ENCODE measurements around the gene RHOA. TPM values are rescaled to one million over a fixed set of nuclear protein-coding genes. Genes with fewer than 3 reads are reported as not detected.
A peak's percentile ranks its signal among the peaks of the same experiment; 100 is the strongest.
"Not testable (repeated sequence)": the region's sequence is repeated elsewhere in the genome, so short reads cannot be mapped to it uniquely, and the experiment has no call there.

The RHOA gene
- total and polyA plus RNA-seq, 5 experiments from 2014 or later: 235 to 683 (median 478) TPM

DNA sequence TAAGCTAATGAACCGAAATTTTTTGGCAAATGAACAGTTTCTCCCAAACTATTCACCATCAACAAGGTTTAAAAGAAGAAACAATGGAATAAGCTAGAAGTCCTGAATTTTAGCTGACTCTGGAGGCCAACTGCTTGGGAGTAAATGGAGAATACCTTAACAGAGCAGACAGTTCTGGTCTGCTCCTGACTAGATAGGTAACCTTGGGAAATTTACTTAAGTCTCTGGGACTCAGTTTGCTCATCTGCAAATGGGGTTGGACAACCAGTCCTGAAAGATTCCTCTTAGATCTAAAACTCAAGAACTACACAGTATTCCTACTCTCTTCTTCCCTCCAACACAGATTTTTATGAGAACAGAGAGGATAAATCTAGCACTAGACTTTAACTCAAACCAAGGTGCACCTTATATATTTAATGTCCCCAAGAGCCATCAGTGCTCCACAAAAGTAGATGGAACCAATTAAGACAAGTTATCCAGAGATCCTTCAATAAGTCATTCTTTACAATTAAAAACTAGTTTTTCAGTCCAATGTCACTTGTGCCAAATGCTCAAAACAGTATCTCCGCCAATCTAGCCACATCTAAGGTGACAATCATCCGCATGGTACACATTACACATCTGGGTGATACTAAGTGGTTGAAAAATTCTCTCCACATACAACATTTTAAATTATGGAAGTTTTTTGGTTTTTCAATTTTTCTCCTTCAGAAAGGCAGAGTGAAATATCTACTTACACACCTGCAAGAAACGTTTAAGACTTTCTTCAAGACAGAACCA lies 1.5 kb downstream of the RHOA start:
- Mint-ChIP-seq H3K36me3 (peaks cover 0 to 18% (median 0%) of the 10 kb centered on the region in 3 donors), H3K4me3 (peak overlapping the region; percentile 80 to 95 (median 93)), H3K27ac (peak overlapping the region; percentile 59 to 96 (median 94)), H3K4me1 (peaks cover 28 to 84% (median 70%) of the 10 kb centered on the region in 4 donors), H3K27me3 (no peaks in the 10 kb centered on the region), H3K9me3 (no peaks in the 10 kb centered on the region)
- POLR2A ChIA-PET: interaction anchor here (0.5 to 4.2 kb wide), 7 partner anchors 11 to 1217 kb away, joined by 3 to 75 read pairs (median 19); partner anchors contain the start of genes NICN1, QRICH1 and USP4
- no peak for ATAC-seq
- DNase-seq: peak in 5 of 10 donors; percentile 18 to 42 (median 36)

DNA sequence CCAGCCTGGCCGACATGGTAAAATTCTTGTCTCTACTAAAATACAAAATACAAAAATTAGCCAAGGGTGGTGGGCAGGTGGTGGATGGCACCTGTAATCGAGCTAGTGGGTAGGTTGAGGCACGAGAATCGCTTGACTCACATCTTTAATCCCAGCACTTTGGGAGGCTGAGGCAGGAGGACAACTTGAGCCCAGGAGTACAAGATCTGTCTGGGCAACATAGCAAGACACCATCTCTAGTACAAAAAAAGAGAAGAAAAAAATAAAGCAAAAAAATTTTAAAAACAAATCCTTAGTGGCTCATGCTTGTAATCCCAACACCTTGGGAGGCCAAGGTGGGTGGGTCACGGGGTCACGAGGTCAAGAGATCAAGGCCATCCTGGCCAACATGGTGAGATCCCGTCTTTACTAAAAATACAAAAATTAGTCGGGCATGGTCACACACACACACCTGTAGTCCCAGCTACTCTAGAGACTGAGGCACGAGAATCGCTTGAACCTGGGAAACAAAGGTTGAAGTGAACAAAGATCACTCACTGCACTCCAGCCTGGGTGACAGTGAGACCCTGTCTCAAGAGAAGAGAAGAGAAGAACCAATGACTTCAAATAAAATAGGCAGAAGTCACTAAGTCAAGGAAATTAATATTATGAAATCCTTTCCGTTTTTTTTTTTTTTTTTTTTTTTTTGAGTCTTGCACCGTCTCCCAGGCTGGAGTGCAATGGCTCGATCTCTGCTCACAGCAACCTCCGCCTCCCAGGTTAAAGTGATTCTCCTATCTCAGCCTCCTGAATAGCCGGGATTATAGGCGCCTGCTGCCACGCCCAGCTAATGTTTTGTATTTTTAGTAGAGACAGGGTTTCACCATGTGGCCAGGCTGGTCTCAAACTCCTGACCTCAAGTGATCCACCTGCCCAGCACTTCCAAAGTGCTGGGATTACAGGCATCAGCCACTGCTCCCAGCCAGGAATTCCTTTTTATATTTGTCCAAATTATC lies 4.9 kb downstream of the RHOA start:
- peak overlapping the region in 9 of 10 donors; percentile 24 to 80 (median 64) for H3K4me3 Mint-ChIP-seq
- no peaks in the 10 kb centered on the region for H3K9me3 Mint-ChIP-seq
- peaks cover 0 to 31% (median 8%) of the 10 kb centered on the region in 3 donors for H3K36me3 Mint-ChIP-seq
- ATAC-seq: no peak
- peak overlapping the region; percentile 16 to 94 (median 88) for H3K27ac Mint-ChIP-seq
- POLR2A ChIA-PET: interaction anchor here (0.7 kb wide), 1 partner anchor 934 kb away, joined by 6 read pairs; no protein-coding TSS in a partner anchor
- H3K27me3 Mint-ChIP-seq: no peaks in the 10 kb centered on the region
- H3K4me1 Mint-ChIP-seq: peaks cover 20 to 69% (median 57%) of the 10 kb centered on the region in 4 donors
- DNase-seq: no peak

DNA sequence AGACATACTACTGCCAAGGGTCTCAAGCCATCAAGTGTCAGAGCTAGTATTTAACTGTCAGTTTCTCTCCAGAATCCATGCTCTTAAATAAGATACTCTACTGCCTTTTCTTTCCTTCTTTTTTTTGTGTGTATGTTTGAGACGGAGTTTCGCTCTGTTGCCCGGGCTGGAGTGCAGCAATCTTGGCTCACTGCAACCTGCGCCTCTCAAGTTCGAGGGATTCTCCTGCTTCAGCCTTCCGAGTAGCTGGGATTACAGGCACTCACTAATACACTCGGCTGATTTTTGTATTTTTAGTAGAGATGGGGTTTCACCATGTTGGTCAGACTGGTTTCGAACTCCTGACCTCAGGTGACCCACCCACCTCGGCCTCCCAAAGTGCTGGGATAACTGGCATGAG lies 6.2 kb downstream of the RHOA start:
- Mint-ChIP-seq H3K4me3 (peak overlapping the region in 4 of 10 donors; percentile 14 to 52 (median 40)), H3K36me3 (peaks cover 0 to 42% (median 8%) of the 10 kb centered on the region in 3 donors), H3K4me1 (peaks cover 22 to 79% (median 57%) of the 10 kb centered on the region in 4 donors), H3K27ac (peak overlapping the region in 9 of 10 donors; percentile 2 to 91 (median 70))
- ATAC-seq, H3K9me3 Mint-ChIP-seq, DNase-seq, POLR2A ChIA-PET, H3K27me3 Mint-ChIP-seq: not testable (repeated sequence)

DNA sequence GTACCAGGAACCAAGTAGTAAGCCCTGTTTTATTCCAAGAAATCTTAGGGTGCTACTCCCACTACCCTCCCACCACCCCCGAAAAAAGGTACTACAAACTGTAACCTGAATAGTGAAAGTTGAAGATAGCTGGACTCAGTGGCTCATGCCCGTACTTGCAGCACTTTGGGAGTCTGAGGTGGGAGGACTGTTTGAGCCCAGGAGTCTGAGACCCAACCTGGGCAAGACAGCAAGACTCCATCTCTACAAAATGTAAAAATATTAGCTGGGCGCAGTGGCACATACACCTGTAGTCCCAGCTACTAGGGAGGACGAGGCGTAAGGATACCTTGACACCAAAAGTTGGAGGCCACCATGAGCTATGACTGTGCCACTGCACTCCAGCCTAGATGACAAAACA lies 7.9 kb downstream of the RHOA start:
- DNase-seq: no peak
- POLR2A ChIA-PET: interaction anchor here (0.6 kb wide), 1 partner anchor 192 kb away, joined by 3 read pairs; no protein-coding TSS in a partner anchor
- H3K27ac Mint-ChIP-seq: peak overlapping the region in 1 of 10 donors; percentile 13
- no peak for ATAC-seq
- peaks cover 0 to 53% (median 10%) of the 10 kb centered on the region in 3 donors for H3K36me3 Mint-ChIP-seq
- H3K9me3 Mint-ChIP-seq: no peaks in the 10 kb centered on the region
- H3K4me3 Mint-ChIP-seq: peak overlapping the region in 2 of 10 donors; percentile 2 to 45
- no peaks in the 10 kb centered on the region for H3K27me3 Mint-ChIP-seq
- peaks cover 21 to 78% (median 56%) of the 10 kb centered on the region in 4 donors for H3K4me1 Mint-ChIP-seq

DNA sequence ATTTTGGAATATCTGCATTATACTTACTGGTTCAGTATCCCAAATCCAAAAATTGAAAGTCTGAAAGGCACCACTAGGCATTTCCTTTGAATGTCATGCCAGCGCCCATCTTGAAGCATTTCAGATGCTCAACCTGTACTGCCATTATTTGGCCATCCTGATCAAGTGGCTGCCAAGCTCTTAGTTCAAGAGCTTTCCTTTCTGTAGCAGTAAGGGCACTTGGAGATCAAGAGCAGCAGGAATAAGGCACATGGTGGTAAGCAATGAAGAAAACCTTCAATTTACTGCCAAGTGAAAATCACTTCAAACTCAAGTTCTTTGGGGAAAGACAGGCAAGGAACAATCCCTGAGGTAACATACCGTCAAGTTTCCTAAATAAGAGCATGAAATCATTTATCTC lies 10.0 kb downstream of the RHOA start:
- DNase-seq (no peak), ATAC-seq (no peak)
- Mint-ChIP-seq H3K9me3 (no peaks in the 10 kb centered on the region), H3K4me3 (no peak overlapping the region), H3K4me1 (peaks cover 20 to 77% (median 56%) of the 10 kb centered on the region in 4 donors), H3K27me3 (no peaks in the 10 kb centered on the region), H3K36me3 (peaks cover 0 to 57% (median 10%) of the 10 kb centered on the region in 3 donors), H3K27ac (peak overlapping the region in 6 of 10 donors; percentile 12 to 85 (median 60))
- POLR2A ChIA-PET: interaction anchor here (0.6 kb wide), 2 partner anchors 36 to 623 kb away, joined by 3 read pairs; no protein-coding TSS in a partner anchor

DNA sequence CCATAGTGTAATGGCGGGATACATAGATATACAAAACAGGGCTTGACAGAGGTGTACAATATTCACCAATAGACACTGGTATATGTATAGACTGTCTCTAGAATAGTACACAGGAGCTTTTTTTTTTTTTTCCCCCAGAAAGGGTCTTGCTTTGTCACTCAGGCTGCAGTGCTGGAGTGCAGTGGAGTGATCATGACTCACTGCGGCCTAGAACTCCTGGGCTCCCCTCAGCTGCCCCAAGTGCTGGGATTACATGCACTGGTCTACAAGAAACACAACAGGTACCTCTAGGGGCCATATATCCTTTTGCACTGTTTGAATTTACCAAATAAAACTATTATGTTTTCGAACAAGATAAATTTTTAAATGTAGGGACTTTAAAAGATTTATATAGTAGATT lies 12.3 kb downstream of the RHOA start:
- POLR2A ChIA-PET: interaction anchor here (1.0 to 1.1 kb wide), 2 partner anchors 10 to 12 kb away, joined by 4 to 8 read pairs; no protein-coding TSS in a partner anchor
- peak overlapping the region in 9 of 10 donors; percentile 4 to 60 (median 38) for H3K27ac Mint-ChIP-seq
- H3K9me3 Mint-ChIP-seq: no peaks in the 10 kb centered on the region
- H3K4me1 Mint-ChIP-seq: peaks cover 26 to 81% (median 59%) of the 10 kb centered on the region in 4 donors
- H3K27me3 Mint-ChIP-seq: no peaks in the 10 kb centered on the region
- DNase-seq (no peak), ATAC-seq (peak in 1 of 2 donors; percentile 39)
- peak overlapping the region in 3 of 10 donors; percentile 22 to 37 (median 24) for H3K4me3 Mint-ChIP-seq
- H3K36me3 Mint-ChIP-seq: peaks cover 0 to 72% (median 12%) of the 10 kb centered on the region in 3 donors

DNA sequence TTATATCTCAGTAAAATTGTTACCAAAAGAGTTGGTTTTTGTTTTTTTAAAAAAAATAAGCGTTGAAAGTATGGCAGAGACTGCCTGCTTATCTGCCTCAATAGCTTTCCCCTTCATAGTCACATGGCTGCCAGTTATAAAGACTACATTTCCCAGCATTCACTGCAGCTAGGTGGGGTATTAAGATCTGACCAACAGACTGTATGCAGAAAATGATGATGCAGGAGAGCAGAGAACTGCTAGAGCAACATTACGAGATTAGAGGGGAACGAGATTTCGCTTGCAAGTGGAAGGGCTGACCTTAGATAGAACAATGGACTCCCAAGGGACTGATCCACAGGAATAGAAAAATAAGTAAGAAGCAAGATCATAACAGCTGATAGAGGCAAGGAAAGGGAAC lies 14.3 kb downstream of the RHOA start:
- H3K36me3 Mint-ChIP-seq: peaks cover 0 to 67% (median 5%) of the 10 kb centered on the region in 3 donors
- no peak for DNase-seq
- no peaks in the 10 kb centered on the region for H3K27me3 Mint-ChIP-seq
- H3K4me1 Mint-ChIP-seq: peaks cover 31 to 84% (median 72%) of the 10 kb centered on the region in 4 donors
- POLR2A ChIA-PET: no interaction called here
- H3K4me3 Mint-ChIP-seq: peak overlapping the region in 5 of 10 donors; percentile 2 to 37 (median 8)
- ATAC-seq: peak in 1 of 2 donors; percentile 49
- H3K27ac Mint-ChIP-seq: peak overlapping the region in 8 of 10 donors; percentile 3 to 89 (median 44)
- no peaks in the 10 kb centered on the region for H3K9me3 Mint-ChIP-seq

DNA sequence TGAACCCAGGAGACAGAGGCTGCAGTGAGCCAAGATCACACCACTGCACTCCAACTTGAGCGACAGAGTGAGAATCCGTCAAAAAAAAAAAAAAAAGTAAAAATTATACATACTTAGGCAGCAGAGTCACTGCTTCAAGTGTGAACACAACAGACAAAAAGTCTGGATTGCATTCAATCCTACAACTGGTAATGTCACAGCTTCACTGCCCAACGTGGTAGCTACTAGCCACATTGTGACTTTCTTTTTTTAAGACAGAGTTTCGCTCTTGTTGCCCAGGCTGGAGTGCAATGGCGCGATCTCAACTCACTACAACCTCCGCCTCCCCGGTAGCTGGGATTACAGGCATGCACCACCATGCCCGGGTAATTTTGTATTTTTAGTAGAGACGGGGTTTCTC lies 20.5 kb downstream of the RHOA start:
- Mint-ChIP-seq H3K27ac (peak overlapping the region in 1 of 10 donors; percentile 27), H3K4me1 (peaks cover 26 to 77% (median 68%) of the 10 kb centered on the region in 4 donors), H3K36me3 (peaks cover 0 to 53% (median 2%) of the 10 kb centered on the region in 3 donors)
- DNase-seq, ATAC-seq, H3K27me3 Mint-ChIP-seq, H3K4me3 Mint-ChIP-seq, H3K9me3 Mint-ChIP-seq: not testable (repeated sequence)
- POLR2A ChIA-PET: interaction anchor here (0.6 to 1.2 kb wide), 3 partner anchors 12 to 30 kb away, joined by 3 read pairs; no protein-coding TSS in a partner anchor

DNA sequence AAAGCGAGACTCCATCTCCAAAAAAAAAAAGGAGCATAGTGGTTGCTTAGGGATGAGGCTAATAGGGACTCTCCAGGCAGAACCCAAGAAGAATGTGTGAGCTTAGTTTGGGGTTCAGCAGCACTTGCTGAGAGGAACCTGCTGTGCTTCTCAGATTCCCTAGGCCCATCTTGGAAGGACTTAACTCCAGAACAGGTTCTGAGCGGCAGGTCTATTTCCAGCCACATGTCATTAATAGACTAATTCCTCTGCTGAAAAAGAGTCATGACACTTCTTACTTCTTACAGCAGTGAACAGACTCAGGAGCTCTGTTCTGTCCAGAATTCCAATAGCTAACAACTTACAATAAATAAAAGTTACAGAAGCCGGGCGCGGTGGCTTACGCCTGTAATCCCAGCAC lies 22.5 kb downstream of the RHOA start:
- peak overlapping the region in 3 of 10 donors; percentile 7 to 52 (median 40) for H3K27ac Mint-ChIP-seq
- H3K9me3 Mint-ChIP-seq: no peaks in the 10 kb centered on the region
- H3K27me3 Mint-ChIP-seq: no peaks in the 10 kb centered on the region
- DNase-seq (no peak), ATAC-seq (no peak)
- no peak overlapping the region for H3K4me3 Mint-ChIP-seq
- peaks cover 0 to 35% (median 0%) of the 10 kb centered on the region in 3 donors for H3K36me3 Mint-ChIP-seq
- POLR2A ChIA-PET: interaction anchor here (0.9 kb wide), 2 partner anchors 48 to 49 kb away, joined by 3 to 4 read pairs; partner anchors contain the start of gene USP4
- peaks cover 19 to 78% (median 65%) of the 10 kb centered on the region in 4 donors for H3K4me1 Mint-ChIP-seq

DNA sequence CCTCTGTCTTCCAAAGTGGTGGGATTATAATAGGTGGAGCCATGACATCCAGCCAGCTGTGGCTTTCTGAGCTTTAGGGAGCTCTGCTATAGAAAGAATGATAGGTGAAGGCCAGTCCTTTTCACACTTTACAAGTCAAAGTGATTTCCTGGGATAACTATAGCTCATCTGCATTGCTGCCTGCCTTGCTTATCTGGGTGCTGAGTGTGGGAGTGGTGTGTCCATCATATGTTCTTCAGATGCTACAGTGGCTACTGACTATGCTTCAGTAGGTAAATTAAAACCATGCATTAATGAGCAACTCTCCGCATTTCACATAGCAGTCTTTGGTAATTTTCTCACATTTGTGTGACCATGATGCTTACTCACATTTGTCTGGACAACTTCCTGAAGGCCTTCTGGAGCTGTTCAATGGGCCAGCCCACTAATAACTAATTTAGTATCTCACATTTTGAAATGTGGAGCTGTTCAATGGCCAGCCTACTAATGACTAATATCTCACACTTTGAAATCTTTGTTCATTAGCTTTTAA lies 23.4 kb downstream of the RHOA start:
- POLR2A ChIA-PET: interaction anchor here (0.9 kb wide), 1 partner anchor 47 kb away, joined by 4 read pairs; no protein-coding TSS in a partner anchor
- H3K4me3 Mint-ChIP-seq: peak overlapping the region in 4 of 10 donors; percentile 1 to 28 (median 14)
- no peaks in the 10 kb centered on the region for H3K27me3 Mint-ChIP-seq
- H3K36me3 Mint-ChIP-seq: peaks cover 0 to 31% (median 0%) of the 10 kb centered on the region in 3 donors
- ATAC-seq (no peak), DNase-seq (no peak)
- peaks cover 22 to 84% (median 68%) of the 10 kb centered on the region in 4 donors for H3K4me1 Mint-ChIP-seq
- peak overlapping the region in 8 of 10 donors; percentile 3 to 86 (median 40) for H3K27ac Mint-ChIP-seq
- no peaks in the 10 kb centered on the region for H3K9me3 Mint-ChIP-seq

DNA sequence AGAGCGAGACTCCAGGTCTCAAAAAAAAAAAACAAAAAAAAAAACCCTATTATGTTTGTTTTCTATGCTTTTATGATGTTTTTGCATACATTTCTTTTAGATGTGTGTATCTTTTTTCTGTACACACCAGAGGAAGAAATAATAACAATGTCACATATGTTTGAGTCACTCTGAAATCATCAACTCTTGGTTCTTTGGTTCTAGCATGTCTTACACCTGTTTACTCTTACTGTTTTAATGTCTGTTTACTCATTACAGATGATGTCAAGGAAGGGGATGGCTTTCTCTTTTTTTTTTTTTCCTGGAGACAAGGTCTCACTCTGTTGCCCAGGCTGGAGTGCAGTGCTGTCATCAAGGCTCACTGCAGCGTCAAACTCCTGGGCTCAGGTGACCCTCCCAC lies 24.1 kb downstream of the RHOA start:
- H3K4me3 Mint-ChIP-seq: peak overlapping the region in 5 of 10 donors; percentile 27 to 50 (median 31)

More for the DNA sequence above, 24.1 kb downstream of the RHOA start:
- DNase-seq: no peak
- Mint-ChIP-seq H3K9me3 (no peaks in the 10 kb centered on the region), H3K4me1 (peaks cover 20 to 83% (median 66%) of the 10 kb centered on the region in 4 donors), H3K36me3 (peaks cover 0 to 30% (median 0%) of the 10 kb centered on the region in 3 donors), H3K27me3 (no peaks in the 10 kb centered on the region), H3K27ac (peak overlapping the region in 8 of 10 donors; percentile 1 to 86 (median 58))
- ATAC-seq: no peak
- POLR2A ChIA-PET: no interaction called here

Data from naive thymus-derived CD8-positive, alpha-beta T cell (primary cell).